Glomerular visceral epithelial cell (primary cell): ENCODE data around the gene FAM171A2.
A peak's percentile ranks its signal among the peaks of the same experiment; 100 is the strongest.
"Not testable (repeated sequence)": the region's sequence is repeated elsewhere in the genome, so short reads cannot be mapped to it uniquely, and the experiment has no call there.

Source experiments
- DNase-seq: peaks from one replicate; pipeline ENCODE4 v3.0.0-alpha.2; 2016; ENCODE audit errors: extremely low spot score

FAM171A2 gene

GRCh38 chr17:44363613-44364159, at the start of gene FAM171A2:
Gene FAM171A2 (minus strand): TSS chr17:44363853. CDS start chr17:44363714, 139 bp downstream.
- peak; percentile 70 for DNase-seq

- DNase-seq, result no peak
Observed at GRCh38 chr17:44409309-44410028, 45.8 kb upstream of the FAM171A2 start.

GRCh38 chr17:44408786-44409185, 45.1 kb upstream of the FAM171A2 start:
- no peak for DNase-seq

- no peak for DNase-seq
Observed at GRCh38 chr17:44402564-44403172, 39.0 kb upstream of the FAM171A2 start.

- peak; percentile 30 for DNase-seq
Observed at GRCh38 chr17:44400226-44400847, 36.7 kb upstream of the FAM171A2 start.

DNA sequence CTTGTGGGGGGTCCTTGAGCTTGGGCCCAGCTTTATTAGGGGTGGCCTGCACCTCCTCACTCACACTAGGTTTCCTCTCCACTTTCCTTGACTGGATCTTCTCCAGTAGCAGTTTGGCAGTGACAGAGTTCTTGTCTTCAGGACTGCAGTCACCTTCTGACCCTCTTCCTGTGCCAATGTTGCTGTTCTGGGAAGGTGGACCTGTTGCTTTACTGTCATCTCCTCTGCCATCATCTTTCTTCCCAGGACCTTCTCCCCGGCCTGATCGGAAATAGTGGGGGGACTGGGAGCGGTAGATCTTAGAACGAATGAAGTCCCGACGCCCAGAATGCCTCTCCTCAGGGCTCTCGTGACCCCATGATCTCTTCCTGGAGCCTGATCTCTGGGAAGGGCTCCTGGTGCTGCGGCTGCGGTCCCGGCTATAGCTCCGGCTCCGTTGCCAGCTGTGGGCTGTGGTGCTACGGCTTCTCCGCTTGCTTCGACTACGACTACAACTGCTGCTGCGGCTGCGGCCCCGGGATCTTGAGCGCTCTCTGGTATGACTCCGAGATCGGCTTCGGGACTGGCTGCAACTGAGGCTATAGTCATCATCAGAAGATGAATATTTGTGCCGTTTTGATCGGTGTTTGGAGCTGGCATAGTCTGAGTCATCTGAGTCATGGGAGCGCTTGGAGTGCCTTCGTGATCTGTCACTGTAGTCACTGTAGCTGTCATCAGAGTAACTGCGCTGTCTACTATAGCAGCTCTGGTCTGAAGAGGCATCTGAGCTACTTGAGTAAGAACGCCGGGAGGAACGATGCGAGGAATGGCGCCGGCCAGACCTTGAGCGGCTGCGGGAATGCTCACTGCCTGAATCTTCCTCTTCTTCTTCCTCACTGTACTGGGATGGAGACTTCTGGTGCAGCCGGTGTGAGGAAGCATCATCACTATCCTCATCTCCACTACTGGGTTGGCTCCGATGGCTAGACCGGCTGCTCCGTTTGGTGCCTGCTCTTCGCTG, 35.3 kb upstream of the FAM171A2 start:
- no peak for DNase-seq

DNA sequence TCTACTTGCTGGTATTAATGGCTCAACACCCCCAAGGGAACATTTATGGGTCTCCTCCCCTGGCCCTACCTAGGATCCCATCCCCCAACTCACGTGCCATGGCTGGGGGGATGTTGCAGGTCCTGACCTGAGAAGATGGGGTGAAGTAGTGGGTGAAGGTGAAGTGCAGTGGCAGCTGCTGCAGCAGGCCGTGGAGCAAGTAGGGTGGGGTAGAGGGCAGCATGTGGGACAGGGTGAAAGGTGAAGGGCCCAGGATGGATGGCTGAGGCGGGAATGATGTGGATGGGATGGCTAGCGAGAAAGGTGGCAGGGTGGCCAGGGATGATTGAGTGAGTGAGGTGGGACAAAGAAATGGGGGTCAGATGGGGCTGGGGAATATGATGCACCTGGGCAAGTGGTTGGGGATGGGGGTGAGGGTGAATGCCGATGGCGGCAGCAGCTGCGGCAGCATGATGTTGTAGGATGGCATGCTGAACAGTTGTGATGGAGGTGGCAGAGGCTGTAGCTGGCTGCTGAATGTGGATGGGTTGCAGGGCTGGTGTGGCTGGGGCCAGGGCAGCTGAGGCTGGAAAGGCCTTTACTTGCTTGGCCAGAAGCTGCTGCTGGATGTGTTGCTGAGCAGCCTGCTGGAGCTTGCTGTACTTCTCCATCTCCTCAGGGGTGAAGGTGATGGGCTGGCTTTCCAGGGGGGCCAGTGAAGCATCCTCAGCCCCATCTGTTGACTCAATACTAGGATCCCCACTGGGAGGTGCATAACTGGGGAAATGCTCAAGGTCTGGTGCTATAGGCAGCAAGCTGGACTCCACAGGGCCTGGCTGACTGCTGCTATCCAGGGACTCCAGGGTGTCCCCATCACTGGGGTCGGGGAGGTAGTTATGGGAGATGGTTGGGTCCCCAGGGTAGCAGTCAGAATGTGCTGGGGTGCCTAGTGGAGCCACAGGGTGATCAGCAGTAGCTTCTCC, 34.1 kb upstream of the FAM171A2 start:
- DNase-seq, result no peak

- DNase-seq, result no peak
Observed at GRCh38 chr17:44396946-44397345, 33.3 kb upstream of the FAM171A2 start.

GRCh38 chr17:44394833-44395232, 31.2 kb upstream of the FAM171A2 start:
- no peak for DNase-seq

- DNase-seq, result not testable (repeated sequence)
Observed at GRCh38 chr17:44394112-44394511, 30.5 kb upstream of the FAM171A2 start.

DNA sequence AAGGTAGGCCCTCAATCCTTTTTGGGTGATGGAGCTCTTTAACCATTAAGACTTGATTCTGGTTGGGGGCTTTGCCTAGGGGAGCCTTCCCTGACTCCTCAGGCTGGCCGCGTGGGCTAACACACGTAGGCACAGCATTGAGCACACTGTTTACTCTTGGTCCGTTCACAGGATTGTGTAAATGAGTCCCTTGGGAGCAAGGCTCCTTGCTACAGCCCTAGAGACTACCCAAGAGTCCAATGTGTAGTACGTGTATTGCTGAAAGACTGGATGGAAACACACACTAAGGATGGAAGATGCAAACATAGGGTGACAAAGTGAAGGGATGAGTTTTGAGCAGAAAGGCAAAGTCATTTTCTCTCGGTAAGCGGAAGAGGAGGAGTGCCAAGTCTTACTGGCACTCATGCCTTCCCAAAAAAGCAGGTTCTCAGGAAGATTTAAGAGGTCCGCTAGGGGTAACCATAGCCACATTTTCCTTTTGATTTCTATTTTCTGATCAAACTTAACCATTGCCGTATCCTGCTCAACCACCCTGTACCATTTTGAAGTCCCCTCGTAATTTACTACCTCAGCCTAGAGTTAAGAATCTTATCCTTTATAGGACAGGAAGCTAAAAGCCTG, 26.7 kb upstream of the FAM171A2 start:
- DNase-seq, result no peak

DNA sequence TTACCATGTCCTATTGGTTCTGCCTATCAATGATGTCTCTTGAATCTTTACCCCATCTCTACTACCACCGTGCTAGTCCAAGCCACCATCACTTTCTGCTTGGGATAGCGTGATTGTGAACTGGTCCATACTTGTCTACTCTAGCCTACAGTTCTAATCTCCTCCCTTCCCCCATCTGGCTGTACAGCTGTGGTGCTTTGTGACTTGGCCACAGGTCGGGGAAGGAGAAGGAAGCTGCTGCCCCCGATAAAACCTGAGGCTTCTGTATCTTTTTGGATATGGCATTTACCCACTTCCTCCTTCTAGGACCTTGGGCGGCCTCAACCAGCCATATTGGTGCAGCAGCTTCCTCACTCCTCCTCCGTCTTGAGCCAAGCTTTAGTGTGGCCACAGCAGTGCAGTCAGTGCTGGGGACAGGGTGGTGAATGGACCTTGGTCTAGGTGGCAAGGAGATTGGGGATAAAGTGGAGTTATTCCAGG, 26.1 kb upstream of the FAM171A2 start:
- DNase-seq, result no peak

- DNase-seq, result no peak
Observed at GRCh38 chr17:44389281-44389680, 25.6 kb upstream of the FAM171A2 start, which contains the start of gene ITGA2B. Gene ITGA2B (minus strand): TSS chr17:44389649. CDS start chr17:44389473, 176 bp downstream.

- DNase-seq, result no peak
Observed at GRCh38 chr17:44387804-44388203, 24.2 kb upstream of the FAM171A2 start.

GRCh38 chr17:44386182-44386525, 22.5 kb upstream of the FAM171A2 start:
- no peak for DNase-seq

- peak; percentile 86 for DNase-seq
Observed at GRCh38 chr17:44385287-44386181, 21.9 kb upstream of the FAM171A2 start.

DNA sequence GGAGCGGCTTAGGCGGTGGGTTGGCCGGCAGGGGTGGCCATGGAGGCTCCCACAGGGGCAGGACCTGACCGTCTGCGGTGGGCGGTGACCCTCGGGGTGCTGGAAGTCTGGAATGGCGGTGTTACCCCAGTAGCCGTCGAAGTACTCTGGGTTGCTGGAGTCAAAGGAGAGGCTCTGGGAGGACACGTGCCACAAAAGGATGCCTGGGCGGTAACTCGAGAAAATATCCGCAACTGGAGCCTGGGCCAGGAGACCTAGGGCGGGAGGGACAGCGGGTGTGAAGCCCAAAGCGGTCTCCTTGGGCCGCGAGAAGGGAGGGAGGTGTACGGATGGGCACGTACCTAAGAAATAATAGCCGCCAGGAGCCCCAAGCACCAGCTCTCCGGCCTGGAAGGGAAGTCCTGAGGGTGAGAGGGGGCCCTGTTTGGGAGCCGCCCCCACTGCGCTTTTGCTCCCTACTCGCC, 21.2 kb upstream of the FAM171A2 start:
- no peak for DNase-seq

GRCh38 chr17:44384281-44384822, 20.7 kb upstream of the FAM171A2 start:
- DNase-seq, result no peak
